GM18867 (cell line): ENCODE data around the gene AFMID.
A peak's percentile ranks its signal among the peaks of the same experiment; 100 is the strongest.

Experiments
- ATAC-seq: cut with Tn5 transposase; IDR thresholded peaks from one replicate; pipeline ENCODE4 v1.9.1; 2021; ENCODE audit warnings: mild to moderate bottlenecking, moderate library complexity; ENCODE audit not compliant: unreplicated experiment

The AFMID gene

DNA sequence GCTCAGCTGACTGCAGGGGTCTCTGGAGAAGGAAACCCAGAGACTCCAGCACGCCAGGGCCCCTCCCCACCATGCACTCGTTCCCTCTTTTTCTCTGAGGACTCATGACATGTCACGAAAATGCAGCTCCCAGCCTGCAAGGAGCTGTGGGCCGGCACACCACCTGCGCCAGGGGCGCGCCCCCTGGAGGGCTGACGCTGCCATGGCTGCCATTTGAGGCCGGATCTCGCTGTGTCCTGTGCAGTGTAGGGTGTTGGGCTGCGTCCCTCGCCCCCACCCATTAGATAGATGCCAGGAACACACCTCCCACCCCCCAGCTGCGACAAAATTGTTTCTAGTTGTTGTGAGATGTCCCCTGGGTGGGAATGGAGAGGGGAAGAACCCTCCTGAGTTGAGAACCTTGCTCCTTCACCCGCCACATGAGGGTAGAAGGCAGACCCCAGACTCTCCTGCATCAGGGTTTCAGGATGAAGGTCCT, 10.6 kb upstream of the AFMID start:
- ATAC-seq, result peak; percentile 39

GRCh38 chr17:78179372-78179771, 7.8 kb upstream of the AFMID start:
- no peak for ATAC-seq

GRCh38 chr17:78180083-78180482, 7.1 kb upstream of the AFMID start:
- no peak for ATAC-seq

DNA sequence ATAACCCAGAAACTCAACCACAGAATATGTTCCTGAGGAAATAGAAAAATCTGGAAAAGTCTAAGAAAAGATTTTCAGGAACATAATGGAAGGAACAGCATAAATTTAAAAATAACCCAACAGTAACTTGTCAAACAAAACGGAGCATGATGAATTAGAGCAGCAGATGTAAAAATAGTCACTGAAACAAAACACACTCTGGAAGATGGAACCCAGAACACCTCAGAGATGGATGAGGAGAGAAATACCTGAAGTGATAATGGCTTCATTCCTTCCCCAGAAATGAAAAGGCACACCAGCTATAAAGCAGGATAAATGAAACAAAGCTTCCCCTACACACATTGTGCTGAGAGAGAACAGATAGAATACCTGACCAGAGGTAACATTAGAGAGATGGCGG, 6.7 kb upstream of the AFMID start:
- no peak for ATAC-seq

GRCh38 chr17:78182504-78182903, 4.7 kb upstream of the AFMID start:
- no peak for ATAC-seq

DNA sequence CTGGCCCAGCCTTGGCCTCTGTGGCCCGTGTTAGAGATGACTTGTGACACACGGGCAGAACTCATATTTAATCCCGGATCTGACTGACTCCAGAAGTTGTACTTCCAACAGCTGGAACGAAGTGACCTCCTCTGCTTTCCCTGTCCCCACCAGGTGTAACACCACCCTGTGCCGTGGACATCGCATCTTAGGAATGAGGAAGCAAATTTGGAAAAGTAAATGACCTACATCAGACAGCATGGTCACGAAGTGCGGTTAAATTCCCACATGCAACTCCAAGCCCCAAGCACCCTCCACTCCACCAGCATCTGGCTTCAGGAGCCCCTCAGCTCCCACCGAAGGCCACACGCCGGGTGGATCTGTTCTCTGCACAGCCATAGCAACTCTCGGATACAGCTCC, 3.2 kb upstream of the AFMID start:
- no peak for ATAC-seq

DNA sequence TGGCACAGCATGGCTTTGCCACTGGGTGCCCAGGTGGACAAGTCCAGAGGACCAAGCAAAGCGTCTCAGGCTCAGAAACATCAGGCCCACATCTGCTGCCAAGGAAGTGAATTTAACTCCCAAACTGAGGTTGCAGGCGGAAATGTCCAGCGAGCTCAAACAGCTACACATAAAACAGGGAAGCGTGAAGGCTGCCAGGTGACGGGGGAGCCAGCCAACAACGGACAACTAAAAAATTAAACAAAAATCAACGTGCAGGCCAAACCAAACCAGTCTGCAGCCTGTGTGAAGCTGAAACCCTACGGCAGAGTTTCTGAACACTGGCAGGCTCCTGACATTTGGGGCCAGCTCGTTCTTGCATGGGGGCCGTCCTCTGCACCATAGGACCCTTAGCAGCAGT, 2.8 kb upstream of the AFMID start:
- ATAC-seq, result no peak

GRCh38 chr17:78184868-78185267, 2.3 kb upstream of the AFMID start:
- ATAC-seq, result no peak

DNA sequence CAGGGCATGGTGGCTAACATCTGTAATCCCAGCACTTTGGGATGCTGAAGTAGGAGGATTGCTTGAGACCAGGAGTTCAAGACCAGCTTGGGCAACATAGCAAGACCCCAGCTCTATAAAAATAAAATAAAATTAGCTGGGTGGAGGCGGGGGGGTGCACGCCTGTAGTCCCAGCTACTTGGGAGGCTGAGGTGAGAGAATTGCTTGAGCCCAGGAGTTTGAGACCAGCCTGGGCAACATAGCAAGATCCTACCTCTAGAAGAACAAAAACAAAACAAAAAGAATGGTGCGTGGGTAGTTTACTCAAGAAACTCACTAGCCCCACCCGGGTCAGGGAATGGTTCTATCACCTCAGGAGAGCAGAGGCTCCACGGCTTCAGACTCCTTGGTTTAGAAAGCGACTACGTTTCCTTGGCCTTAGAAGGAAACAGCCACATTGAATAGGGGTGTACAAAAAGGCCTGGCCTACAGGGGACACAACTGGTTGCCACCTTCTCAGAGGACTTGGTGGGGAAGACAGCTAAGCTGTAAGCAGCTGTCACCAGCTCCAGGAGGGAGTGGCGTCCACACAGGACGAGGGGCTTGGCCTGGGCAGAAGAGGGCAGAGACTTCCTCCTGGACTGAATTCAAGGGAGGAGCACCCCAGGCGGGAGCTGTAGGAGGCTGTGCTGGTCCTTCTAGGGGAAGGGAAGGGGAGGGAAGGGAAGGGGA, 1.0 kb upstream of the AFMID start:
- ATAC-seq, result no peak

GRCh38 chr17:78196716-78197115, 9.6 kb downstream of the AFMID start:
- ATAC-seq, result no peak

GRCh38 chr17:78197147-78197832, 10.1 kb downstream of the AFMID start:
- no peak for ATAC-seq

GRCh38 chr17:78200451-78200850, 13.3 kb downstream of the AFMID start:
- no peak for ATAC-seq

DNA sequence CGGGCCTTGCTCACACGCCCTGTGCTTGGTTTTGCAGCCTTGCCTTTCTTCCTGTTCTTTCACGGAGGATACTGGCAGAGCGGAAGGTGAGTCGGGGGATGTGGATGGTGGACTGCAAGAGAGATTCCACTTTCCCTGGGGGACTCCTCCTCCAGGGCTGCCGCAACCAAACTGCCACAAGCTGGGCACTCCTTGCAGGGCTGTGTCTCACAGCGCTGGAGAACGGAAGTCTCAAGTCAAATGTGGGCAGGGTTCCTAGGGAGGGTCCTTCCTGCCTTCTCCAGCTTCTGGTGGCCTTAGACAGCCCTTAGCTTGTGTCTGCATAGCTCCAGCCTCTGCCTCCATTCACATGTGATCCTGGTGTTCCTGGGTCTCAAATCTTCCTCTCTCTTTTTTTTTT, 15.5 kb downstream of the AFMID start:
- ATAC-seq, result no peak

DNA sequence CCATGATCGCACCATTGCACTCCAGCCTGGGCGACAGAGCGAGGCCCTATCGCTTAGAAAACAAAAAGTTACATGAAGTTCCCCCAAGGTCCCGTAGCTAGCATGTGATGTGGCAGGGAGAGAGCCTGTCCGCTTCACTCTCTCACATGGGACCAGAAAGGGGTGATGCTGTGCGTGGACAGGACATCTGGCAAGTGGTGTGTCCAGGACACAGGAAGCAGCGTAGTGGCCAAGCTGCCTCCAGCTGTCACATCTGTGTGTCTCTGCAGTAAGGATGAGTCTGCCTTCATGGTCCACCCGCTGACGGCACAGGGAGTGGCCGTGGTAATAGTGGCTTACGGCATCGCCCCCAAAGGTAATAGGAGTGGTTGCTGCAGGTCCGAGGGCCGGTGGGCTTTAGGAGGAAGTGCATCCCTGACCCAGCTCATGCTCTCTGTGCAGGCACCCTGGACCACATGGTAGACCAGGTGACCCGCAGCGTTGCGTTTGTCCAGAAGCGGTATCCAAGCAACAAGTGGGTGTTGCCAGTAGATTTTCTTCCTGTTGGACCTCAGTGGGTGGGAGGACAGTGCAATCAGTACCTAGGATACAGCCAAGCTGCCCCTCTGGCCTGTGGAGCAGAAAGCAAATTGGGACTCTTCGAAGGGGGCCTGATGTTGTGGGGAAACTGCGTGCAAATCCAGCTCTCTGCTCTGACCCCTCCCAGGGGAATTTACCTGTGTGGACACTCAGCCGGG, 17.4 kb downstream of the AFMID start:
- no peak for ATAC-seq

DNA sequence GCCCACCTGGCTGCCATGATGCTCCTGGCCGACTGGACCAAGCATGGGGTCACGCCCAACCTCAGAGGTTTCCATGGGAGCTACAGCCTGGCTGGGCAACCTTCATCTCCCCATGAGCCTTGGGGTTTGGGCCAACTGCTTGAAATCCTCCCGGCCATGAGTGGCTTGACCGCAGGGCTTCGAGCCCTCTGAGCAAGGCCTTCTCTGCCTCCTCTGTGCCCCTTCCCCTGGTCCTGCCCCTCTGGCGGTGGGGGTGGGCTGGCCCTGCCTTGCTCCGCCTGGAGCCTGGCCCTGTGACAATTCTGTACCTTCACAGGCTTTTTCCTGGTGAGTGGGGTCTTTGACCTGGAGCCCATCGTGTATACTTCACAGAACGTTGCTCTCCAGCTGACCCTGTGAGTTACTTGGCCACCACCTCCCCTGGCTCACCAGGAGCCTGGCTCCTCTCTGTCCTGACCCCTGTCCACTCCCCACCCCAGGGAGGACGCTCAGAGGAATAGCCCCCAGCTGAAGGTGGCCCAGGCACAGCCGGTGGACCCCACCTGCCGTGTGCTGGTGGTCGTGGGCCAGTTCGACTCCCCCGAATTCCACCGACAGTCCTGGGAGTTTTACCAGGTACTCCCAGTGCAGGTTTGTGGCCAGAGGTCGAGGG, 18.1 kb downstream of the AFMID start:
- no peak for ATAC-seq

DNA sequence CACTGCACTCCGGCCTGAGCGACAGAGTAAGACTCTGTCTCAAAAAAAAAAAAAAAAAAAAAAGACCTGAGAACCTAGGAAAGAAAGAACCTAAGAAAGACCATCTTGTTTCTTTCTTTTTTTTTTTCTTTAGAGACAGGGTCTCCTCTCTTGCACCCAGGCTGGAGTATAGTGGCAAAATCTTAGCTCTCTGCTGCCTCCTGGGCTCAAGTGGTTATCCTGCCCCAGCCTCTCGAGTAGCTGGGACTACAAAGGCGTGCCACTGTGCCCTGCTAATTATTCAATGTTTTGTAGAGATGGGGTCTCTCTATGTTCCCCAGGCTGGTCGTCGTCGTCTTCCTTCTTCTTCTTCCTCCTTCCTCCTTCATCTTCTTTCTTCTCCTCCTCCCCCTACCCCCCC, 19.1 kb downstream of the AFMID start:
- no peak for ATAC-seq

DNA sequence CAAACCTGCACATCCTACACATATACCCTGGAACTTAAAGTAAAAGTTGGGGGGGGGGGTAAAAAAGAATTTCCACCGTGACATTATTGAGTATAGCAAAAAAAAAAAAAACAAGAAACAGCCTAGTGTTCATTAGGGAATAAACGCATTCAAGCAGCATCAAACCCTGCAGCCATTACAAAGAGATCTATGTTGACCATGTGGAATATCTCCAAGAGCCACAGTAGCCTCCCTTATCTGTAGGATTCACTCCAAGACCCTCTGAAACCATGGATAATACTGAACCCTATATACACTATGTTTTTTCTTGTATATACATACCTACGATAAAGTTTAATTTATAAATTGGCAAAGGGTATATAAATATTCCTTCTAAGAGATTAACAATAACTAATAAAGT, 21.3 kb downstream of the AFMID start:
- no peak for ATAC-seq

GRCh38 chr17:78210111-78210510, 22.9 kb downstream of the AFMID start:
- no peak for ATAC-seq

GRCh38 chr17:78211032-78211431, 23.9 kb downstream of the AFMID start:
- no peak for ATAC-seq

DNA sequence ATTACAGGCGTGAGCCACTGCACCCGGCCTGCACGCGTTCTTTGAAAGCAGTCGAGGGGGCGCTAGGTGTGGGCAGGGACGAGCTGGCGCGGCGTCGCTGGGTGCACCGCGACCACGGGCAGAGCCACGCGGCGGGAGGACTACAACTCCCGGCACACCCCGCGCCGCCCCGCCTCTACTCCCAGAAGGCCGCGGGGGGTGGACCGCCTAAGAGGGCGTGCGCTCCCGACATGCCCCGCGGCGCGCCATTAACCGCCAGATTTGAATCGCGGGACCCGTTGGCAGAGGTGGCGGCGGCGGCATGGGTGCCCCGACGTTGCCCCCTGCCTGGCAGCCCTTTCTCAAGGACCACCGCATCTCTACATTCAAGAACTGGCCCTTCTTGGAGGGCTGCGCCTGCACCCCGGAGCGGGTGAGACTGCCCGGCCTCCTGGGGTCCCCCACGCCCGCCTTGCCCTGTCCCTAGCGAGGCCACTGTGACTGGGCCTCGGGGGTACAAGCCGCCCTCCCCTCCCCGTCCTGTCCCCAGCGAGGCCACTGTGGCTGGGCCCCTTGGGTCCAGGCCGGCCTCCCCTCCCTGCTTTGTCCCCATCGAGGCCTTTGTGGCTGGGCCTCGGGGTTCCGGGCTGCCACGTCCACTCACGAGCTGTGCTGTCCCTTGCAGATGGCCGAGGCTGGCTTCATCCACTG, 27.0 kb downstream of the AFMID start, which contains the start of gene BIRC5:
BIRC5 (plus strand) TSS at position 238 of the 690 bp plus-strand sequence; CDS start at position 302, 64 bp downstream.
- ATAC-seq, result peak; percentile 93

- ATAC-seq, result no peak
Measured at GRCh38 chr17:78214706-78215061, 27.5 kb downstream of the AFMID start.
